K562 (cell line): ENCODE measurements around the gene SUPT5H. TPM values are rescaled to one million over a fixed set of nuclear protein-coding genes. Genes with fewer than 3 reads are reported as not detected.

Experiments
- PHF21A ChIP-seq: fragments of 450-650 bp; IDR thresholded peaks from 2 replicates; pipeline ENCODE4 v1.6.1; 2017; ENCODE audit warnings: low read depth, borderline replicate concordance
- PRPF4 ChIP-seq: fragments of 200-400 bp; formaldehyde crosslinking; IDR thresholded peaks from one replicate; pipeline ENCODE4 v1.6.1; 2017; ENCODE audit warnings: low read length, low read depth, mild to moderate bottlenecking; ENCODE audit not compliant: insufficient read depth, poor library complexity, severe bottlenecking
- TAF1 ChIP-seq: IDR thresholded peaks from 2 replicates; pipeline ENCODE4 v1.6.1; 2011; ENCODE audit warnings: mild to moderate bottlenecking, low read length, moderate library complexity; ENCODE audit not compliant: insufficient read depth, control insufficient read depth, severe bottlenecking; ENCODE audit errors: extremely low read depth
- polyA plus RNA-seq, 8 experiments: library from polyadenylated mRNA; depleted of rRNA in 4 of 8; stranded (reverse) in 5 of 8; unstranded in 3 of 8; fragments of >200 nt; fragmentation: Nextera tagmentation in 2 of 8; fragmentation: Illumina TruSeq in 1 of 8; extraction: Ambion mirVana in 2 of 8; extraction: Trizol in 1 of 8; gene quantifications; 2 replicates each; pipeline versions ENCODE4 v1.2.1 to v1.2.3, GENCODE V29; 2011 to 2014; ENCODE audit warnings: inconsistent platforms in 1 of 8, missing spikeins in 1 of 8
- total RNA-seq, 7 experiments: library from RNA; depleted of rRNA in 6 of 7; stranded (reverse); fragments of >200 nt in 6 of 7; fragmentation: Illumina TruSeq in 2 of 7; extraction: Trizol in 2 of 7; gene quantifications; 2 replicates each; pipeline versions ENCODE4 v1.2.1 to v1.2.3, GENCODE V29; 2011 to 2021; ENCODE audit warnings: low replicate concordance in 1 of 7
- TF ChIP-seq, protein P1 (sequence below): fragments of 200-600 bp; sonication (generic); IDR thresholded peaks from one replicate; pipeline ENCODE4 v1.6.1; 2012; ENCODE audit warnings: mild to moderate bottlenecking, low read depth, low read length, inconsistent platforms
- TF ChIP-seq, protein P2 (sequence below): fragments of 450-650 bp; IDR thresholded peaks from 2 replicates; pipeline ENCODE4 v1.6.1; 2016

SUPT5H gene
- total and polyA plus RNA-seq, 9 of the 15 experiments (the other 6 are each of a cell fraction or from before 2014, with no cell fraction given): 13.3 to 85.9 (median 35.9) TPM

DNA sequence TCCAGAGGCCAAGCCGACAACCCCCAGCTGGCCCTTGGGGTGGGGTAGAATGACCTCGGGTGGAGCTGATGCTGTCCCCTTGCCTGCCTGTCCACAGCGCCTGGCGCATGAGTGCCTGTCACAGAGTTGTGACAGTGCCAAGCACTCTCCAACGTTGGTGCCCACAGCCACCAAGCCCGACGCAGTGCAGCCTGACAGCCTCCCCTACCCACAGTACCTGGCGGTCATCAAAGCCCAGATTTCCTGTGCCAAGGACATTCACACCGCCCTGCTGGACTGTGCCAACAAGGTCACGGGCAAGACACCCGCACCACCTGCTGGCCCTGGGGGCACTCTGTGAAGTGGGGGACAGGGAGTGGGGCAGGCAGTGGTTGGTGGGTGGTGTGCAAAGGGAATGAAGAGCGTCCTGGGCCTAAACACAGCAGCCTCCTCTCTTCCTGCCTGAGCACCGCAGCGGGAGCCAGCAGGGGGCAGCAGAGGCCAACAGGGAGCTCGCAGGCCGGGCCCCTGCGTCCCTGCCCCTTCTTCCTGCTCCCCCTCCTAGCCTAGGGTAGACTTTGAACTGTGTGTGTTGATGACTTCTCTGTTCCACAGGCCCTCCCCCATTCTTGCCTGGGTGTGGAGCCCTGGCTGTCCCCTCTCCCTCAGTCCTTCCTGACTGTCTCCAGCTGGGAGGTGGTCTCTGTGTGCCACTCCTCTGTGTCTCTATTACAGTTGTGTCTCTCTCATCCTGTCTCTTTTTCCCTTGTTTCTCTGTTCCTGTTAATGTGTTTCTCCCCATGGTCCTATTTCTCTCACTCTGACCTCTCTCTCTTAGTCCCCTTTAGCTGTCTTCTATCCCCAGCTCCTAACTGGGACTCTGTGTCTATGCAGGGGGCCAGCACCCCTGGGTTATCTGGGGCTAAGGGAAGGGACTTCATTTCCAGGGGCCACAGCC lies 47.8 kb upstream of the SUPT5H start (continued):
- TF ChIP-seq, protein P1, sequence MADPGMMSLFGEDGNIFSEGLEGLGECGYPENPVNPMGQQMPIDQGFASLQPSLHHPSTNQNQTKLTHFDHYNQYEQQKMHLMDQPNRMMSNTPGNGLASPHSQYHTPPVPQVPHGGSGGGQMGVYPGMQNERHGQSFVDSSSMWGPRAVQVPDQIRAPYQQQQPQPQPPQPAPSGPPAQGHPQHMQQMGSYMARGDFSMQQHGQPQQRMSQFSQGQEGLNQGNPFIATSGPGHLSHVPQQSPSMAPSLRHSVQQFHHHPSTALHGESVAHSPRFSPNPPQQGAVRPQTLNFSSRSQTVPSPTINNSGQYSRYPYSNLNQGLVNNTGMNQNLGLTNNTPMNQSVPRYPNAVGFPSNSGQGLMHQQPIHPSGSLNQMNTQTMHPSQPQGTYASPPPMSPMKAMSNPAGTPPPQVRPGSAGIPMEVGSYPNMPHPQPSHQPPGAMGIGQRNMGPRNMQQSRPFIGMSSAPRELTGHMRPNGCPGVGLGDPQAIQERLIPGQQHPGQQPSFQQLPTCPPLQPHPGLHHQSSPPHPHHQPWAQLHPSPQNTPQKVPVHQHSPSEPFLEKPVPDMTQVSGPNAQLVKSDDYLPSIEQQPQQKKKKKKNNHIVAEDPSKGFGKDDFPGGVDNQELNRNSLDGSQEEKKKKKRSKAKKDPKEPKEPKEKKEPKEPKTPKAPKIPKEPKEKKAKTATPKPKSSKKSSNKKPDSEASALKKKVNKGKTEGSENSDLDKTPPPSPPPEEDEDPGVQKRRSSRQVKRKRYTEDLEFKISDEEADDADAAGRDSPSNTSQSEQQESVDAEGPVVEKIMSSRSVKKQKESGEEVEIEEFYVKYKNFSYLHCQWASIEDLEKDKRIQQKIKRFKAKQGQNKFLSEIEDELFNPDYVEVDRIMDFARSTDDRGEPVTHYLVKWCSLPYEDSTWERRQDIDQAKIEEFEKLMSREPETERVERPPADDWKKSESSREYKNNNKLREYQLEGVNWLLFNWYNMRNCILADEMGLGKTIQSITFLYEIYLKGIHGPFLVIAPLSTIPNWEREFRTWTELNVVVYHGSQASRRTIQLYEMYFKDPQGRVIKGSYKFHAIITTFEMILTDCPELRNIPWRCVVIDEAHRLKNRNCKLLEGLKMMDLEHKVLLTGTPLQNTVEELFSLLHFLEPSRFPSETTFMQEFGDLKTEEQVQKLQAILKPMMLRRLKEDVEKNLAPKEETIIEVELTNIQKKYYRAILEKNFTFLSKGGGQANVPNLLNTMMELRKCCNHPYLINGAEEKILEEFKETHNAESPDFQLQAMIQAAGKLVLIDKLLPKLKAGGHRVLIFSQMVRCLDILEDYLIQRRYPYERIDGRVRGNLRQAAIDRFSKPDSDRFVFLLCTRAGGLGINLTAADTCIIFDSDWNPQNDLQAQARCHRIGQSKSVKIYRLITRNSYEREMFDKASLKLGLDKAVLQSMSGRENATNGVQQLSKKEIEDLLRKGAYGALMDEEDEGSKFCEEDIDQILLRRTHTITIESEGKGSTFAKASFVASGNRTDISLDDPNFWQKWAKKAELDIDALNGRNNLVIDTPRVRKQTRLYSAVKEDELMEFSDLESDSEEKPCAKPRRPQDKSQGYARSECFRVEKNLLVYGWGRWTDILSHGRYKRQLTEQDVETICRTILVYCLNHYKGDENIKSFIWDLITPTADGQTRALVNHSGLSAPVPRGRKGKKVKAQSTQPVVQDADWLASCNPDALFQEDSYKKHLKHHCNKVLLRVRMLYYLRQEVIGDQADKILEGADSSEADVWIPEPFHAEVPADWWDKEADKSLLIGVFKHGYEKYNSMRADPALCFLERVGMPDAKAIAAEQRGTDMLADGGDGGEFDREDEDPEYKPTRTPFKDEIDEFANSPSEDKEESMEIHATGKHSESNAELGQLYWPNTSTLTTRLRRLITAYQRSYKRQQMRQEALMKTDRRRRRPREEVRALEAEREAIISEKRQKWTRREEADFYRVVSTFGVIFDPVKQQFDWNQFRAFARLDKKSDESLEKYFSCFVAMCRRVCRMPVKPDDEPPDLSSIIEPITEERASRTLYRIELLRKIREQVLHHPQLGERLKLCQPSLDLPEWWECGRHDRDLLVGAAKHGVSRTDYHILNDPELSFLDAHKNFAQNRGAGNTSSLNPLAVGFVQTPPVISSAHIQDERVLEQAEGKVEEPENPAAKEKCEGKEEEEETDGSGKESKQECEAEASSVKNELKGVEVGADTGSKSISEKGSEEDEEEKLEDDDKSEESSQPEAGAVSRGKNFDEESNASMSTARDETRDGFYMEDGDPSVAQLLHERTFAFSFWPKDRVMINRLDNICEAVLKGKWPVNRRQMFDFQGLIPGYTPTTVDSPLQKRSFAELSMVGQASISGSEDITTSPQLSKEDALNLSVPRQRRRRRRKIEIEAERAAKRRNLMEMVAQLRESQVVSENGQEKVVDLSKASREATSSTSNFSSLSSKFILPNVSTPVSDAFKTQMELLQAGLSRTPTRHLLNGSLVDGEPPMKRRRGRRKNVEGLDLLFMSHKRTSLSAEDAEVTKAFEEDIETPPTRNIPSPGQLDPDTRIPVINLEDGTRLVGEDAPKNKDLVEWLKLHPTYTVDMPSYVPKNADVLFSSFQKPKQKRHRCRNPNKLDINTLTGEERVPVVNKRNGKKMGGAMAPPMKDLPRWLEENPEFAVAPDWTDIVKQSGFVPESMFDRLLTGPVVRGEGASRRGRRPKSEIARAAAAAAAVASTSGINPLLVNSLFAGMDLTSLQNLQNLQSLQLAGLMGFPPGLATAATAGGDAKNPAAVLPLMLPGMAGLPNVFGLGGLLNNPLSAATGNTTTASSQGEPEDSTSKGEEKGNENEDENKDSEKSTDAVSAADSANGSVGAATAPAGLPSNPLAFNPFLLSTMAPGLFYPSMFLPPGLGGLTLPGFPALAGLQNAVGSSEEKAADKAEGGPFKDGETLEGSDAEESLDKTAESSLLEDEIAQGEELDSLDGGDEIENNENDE: no peak
- TF ChIP-seq, protein P2, sequence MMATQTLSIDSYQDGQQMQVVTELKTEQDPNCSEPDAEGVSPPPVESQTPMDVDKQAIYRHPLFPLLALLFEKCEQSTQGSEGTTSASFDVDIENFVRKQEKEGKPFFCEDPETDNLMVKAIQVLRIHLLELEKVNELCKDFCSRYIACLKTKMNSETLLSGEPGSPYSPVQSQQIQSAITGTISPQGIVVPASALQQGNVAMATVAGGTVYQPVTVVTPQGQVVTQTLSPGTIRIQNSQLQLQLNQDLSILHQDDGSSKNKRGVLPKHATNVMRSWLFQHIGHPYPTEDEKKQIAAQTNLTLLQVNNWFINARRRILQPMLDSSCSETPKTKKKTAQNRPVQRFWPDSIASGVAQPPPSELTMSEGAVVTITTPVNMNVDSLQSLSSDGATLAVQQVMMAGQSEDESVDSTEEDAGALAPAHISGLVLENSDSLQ: no peak
- TF ChIP-seq PHF21A (peak; percentile 36; the same call in 1 of the 2 replicates), PRPF4 (no peak), TAF1 (no peak)
